IPS-NIHi11 (cell line): ENCODE results near the gene MEI4.
A peak's percentile ranks its signal among the peaks of the same experiment; 100 is the strongest.
"Not testable (repeated sequence)": the region's sequence is repeated elsewhere in the genome, so short reads cannot be mapped to it uniquely, and the experiment has no call there.

ENCODE experiments used
- DNase-seq: peaks from one replicate; pipeline ENCODE4 v3.0.0; 2012; ENCODE audit warnings: mixed read lengths, low spot score

Gene MEI4

DNA sequence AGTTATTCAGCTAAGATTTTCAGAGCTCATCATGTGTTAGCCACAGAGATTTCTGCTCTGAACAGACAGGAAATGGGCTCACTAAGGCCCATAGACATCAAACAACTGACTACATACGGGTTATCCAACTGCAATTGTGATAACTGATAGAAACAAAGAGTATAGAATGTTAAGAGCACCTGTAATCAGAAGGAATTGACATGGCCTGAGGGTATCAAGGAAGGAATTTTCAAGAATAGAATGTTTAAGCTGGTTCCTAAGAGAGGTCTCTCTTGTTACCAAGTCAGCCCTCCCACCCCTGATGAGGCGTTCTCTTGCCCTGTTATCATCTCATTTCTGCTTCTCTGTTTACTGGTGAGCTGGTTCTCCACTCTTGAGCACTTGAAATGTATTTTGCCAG is at the start of gene MEI4:
MEI4 (plus strand) TSS at position 301 of the 400 bp plus-strand sequence. CDS start 37,633 bp downstream, outside the sequence.
- DNase-seq: no peak

- no peak for DNase-seq
Observed at GRCh38 chr6:77604476-77604875, 48.4 kb upstream of the MEI4 start.

- DNase-seq: no peak
Observed at GRCh38 chr6:77607004-77607403, 45.8 kb upstream of the MEI4 start.

DNA sequence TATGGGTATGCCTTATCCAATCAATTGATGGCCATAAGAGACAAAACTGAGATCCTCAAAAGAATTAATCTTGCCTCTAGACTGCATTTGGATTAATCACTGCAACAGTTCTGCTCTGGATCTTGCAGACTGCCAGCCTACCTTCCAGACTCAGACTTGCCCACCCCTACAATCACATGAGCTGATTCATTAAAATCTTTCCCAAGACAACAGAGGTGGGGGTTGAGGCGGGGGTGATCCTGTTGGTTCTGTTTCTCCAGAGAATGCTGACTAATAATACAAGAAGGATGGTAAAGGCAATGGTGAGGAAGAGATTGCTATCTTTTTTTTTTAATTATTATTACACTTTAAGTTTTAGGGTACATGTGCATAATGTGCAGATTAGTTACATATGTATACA is 43.7 kb upstream of the MEI4 start:
- no peak for DNase-seq

DNA sequence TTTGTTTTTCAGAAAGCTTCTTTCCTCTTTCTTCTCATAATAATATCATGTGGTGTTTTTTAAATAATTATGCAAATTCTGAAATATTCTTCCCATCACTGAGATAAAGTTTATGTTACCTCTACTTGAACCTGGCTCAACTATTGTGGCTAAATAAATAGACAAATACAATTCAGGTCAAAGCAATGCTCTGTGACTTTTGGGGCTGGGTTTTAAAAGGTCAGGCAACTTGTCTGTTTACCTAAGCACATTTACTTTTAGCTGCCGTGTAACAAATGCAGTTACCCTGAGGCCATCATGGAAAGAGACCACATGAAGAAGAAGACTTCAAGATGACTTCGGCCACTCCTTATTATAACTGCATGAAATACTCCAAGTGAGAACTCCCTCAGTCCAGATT is 33.7 kb upstream of the MEI4 start:
- DNase-seq: no peak

GRCh38 chr6:77620278-77620882 is 32.5 kb upstream of the MEI4 start:
- DNase-seq: peak; percentile 41

GRCh38 chr6:77624515-77624914 is 28.3 kb upstream of the MEI4 start:
- no peak for DNase-seq

DNA sequence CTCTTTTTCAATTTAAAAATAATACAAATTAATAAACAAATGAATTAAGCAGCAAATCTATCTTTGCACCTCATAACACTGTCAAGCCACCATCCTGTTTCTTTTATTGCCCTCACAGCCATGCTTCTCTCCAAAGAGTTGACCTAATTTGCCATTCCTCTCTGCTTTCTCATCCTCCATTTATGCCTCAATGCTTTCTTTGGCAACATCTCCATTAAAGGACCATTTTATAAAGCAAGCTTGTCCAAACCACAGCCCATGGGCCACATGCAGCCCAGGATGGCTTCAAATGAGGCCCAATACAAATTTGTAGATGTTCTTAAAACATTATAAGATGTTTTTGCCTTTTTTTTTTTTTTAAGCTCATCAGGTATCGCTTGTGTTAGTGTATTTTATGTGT is 26.4 kb upstream of the MEI4 start:
- no peak for DNase-seq

DNA sequence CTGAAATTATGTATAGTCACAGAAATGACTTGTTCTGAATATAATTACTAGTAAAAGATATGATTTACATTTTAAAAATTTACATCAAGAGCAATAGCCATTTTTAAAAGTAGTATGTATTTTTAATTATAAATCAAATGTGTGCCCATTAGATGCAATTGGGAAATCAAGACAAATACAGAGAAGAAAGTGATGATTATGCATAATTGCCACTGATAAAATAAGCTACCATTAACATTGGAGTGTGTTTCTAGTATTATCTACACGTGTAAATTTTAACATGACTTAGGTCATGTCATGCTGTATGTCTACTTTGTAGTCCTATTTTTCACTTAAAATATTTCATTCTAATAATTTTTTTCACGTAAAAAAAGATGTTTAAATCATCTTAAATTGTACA is 22.8 kb upstream of the MEI4 start:
- no peak for DNase-seq

- no peak for DNase-seq
Observed at GRCh38 chr6:77633471-77633870, 19.4 kb upstream of the MEI4 start.

DNA sequence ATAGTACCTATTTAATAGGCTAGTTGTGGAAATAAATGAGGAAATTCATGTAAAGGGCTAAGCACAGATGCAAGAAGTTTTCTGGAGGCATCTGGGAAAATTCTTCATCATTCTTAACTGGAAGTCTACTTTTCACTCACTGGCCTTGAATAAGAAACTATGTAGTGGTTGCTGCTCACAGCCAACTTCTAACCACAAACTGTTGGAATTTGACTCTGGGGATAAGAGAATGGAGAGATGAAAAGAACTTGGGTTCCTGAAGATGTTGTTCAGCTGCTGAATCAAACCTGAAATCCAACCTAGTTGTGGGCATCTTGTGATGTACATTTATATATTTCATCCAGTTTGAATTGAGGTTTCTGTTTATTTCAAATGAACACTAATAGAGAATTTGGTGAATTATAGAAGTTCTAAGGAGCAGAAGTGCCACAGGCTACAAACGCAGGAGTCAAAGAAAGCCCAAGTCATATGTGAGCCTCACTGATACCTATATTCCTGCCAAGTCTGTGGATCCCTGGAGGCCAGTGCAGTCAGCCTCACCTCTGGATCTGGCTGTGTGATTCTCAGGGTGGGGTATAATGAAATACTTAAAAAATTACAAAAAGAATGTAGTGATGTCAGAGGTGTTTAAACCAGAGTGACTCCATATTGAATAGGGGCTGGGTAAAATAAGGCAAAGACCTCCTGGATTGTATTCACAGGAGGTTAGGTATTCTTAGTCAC is 18.7 kb upstream of the MEI4 start:
- no peak for DNase-seq

- no peak for DNase-seq
Observed at GRCh38 chr6:77638129-77638830, 14.6 kb upstream of the MEI4 start.

GRCh38 chr6:77644102-77644705 is 8.6 kb upstream of the MEI4 start:
- DNase-seq: no peak

DNA sequence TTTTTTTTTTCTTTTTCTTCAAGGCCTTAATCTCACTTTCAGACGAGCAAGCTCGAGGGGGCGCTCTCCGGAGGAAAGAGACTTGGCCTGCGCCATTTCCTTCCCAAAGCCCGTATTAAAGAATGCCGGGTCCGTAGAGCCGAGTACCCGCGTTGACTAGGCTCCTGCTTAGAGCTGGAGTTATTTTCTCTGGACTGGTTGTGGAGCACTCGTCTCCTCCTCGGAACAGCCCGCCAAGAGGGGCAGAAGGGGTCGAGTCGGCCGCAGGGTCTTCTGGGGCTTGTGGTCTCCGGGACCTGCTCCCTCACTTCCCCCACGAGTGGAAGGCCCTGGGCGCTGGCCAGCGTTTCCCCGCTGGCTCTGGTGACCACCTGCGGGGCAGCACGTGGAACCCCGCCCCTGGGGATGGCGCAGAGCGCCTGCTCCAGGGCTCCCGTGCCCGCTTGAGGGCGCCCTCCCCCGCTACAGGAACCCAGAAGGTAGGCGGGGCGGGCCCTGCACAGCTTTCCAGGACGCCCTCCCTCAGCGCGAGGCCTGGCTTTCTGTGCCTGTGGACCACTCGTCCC is 2.7 kb upstream of the MEI4 start:
- peak; percentile 64 for DNase-seq

GRCh38 chr6:77653816-77654215 is 977 bp downstream of the MEI4 start:
- DNase-seq: no peak

- not testable (repeated sequence) for DNase-seq
Observed at GRCh38 chr6:77655035-77655434, 2.2 kb downstream of the MEI4 start.

DNA sequence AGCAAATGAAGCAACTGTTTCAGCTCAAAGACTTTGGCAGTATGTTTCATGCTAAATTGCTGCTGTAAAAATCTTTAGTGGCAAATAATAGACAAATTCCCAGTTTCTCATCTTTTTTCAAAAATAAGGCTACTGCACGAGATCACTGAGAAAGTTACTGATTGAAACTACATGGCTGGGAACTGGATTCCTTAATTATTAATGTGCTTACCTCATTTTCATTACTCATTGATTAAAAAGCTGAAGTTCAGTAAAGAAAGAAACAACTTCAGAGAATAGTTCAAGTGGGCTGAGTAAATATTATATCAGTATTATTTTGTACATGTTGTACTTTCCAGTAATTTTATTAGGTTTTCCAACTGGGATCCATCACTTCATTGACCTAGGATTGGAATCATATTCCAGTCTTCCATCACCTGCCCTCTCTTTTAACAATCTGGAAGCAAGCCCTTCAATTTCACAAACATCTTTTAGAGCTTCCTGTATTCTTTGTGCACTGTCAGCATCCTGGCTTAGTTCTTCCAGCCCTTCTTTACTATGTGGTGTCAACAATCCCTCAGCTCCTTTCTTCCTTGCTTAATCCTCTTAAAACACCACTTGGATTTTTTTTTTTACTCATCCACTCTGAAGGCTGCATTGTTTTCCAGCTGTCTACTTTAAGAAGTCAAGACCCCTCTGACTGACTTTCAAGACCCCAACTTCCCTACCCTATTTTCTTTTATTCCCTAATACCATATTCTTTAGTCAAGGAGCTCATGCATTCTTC is 4.3 kb downstream of the MEI4 start:
- DNase-seq: no peak

DNA sequence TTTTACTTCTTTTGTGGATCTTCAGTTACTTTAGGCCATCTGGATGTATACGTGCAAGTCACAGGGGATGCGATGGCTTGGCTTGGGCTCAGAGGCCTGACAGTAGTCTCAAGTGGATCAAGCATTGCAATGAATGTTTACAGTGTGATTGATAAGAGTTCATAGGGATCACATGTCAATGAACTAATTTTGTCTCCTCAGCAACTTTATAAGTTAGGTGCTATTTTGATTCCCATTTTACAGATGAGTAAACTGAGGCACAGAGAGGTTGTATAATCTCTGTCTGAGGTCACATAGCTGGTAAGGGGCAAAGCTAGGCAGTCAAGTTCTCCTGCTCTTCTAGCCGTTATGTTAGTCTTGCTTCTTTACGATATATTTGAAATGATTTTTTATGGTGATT is 13.5 kb downstream of the MEI4 start:
- DNase-seq: no peak

DNA sequence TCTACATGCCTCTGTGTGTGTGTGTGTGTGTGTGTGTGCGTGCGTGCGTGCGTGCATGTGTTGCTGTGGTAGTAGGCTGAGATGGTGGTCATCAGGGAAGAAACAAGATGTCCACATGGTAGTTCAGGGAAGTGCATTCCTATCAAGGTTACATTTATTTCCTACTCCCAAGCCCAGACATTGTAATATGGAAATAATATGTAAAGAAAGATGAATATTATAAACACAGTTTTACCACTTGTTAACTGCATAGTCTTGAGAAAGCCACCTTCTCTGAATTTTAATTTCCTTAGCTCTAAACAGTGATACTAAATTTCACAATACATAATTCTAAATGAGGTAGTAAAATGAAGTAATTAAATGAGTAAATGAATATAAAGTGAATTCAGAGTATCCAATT is 14.0 kb downstream of the MEI4 start:
- DNase-seq: no peak

GRCh38 chr6:77669913-77670312 is 17.1 kb downstream of the MEI4 start:
- DNase-seq: no peak

DNA sequence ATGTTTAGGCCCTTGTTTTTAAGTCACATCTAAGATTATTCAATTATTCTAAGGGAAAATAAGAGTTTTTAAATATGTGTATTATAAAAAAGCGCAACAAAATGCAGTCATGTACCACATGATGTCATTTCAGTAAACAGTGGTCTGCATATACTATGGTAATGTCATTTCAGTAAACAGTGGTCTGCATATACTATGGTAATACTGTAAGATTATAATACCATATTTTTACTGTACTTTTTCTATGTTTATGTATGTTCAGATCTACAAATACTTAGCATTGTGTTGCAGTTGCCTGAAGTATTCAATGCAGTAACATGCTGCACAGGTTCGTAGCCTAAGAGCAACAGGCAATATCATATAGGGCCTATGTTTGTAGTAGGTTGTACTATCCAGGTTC is 21.4 kb downstream of the MEI4 start:
- DNase-seq: no peak

GRCh38 chr6:77678048-77678447 is 25.2 kb downstream of the MEI4 start:
- no peak for DNase-seq
